GM18873 (cell line): ENCODE data around the gene PRRT2.

Source experiments
- ATAC-seq: cut with Tn5 transposase; IDR thresholded peaks from one replicate; pipeline ENCODE4 v1.9.1; 2021; ENCODE audit warnings: mild to moderate bottlenecking, moderate library complexity, moderate number of reproducible peaks; ENCODE audit not compliant: unreplicated experiment, low FRiP score

Gene PRRT2

DNA sequence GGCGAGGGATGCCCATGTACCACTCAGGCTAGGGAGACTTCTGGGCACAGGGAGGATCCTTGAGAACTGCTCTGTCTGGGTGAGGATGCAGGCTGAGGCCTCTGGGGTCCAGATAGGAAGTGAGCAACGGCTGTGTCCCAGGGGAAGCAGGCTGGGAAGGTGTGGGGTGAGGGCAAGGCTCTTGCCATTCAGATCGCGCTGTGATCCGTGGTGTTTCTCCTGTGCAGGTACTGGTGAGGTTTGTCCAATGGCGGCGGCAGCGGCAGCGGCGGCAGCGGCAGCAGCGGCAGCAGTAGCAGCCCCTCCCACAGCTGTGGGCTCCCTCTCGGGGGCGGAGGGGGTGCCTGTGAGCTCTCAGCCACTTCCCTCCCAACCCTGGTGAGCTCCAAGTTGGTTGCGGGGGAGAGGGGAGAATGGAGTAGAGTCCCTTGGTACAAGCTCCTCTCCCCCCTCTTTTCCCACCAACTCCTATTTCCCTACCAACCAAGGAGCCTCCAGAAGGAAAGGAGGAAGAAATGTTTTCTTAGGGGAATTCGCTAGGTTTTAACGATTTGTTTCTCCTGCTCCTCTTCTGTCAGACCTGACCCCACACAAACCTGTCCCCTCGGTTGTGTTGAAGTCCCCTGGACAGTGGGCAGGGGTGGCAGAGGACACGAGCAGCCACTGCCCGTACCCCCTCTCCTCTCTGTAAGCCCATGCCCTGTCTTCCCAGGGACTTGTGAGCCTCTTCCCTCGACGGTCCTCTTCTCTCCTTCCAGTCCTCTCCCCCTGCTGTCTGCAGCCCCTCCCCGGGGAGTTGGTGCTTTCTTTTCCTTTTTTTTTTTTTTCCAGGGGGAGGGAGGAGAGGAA lies 1.9 kb upstream of the PRRT2 start:
- ATAC-seq, result no peak

GRCh38 chr16:29810699-29811169 lies 1.3 kb upstream of the PRRT2 start:
- no peak for ATAC-seq

- peak; percentile 28 for ATAC-seq
These were observed 660 bp upstream of the PRRT2 start for GRCh38 chr16:29811170-29811895.

GRCh38 chr16:29812754-29813643 lies 1.0 kb downstream of the PRRT2 start:
- ATAC-seq, result no peak

DNA sequence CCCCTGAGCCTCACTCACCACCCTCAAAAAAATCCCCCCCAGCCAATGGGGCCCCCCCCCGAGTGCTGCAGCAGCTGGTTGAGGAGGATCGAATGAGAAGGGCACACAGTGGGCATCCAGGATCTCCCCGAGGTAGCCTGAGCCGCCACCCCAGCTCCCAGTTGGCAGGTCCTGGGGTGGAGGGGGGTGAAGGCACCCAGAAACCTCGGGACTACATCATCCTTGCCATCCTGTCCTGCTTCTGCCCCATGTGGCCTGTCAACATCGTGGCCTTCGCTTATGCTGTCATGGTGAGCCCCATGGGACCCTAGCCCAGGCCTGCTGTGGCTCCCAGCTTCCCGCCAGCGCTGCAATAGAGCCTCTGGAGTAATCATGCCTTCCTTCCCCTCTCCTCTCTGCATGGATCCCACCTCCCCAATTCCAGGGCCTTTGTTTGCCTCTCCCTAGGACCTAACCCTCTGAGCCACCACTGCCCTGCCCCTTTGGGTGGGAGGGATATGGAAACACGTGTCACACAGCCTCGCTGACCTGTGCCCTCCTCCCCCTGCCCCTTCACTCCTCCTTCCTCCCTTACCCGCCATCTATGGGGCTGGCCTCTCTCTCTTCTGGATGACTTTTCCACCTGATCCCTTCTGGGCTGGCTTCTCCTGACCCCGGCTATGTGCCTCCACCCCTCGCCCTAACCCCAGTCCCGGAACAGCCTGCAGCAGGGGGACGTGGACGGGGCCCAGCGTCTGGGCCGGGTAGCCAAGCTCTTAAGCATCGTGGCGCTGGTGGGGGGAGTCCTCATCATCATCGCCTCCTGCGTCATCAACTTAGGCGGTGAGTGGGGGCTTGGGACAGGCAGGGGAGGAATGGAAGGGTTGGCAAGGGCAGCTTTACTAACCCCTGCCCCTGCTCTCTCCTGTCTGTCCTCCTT lies 1.9 kb downstream of the PRRT2 start:
- ATAC-seq, result no peak

- no peak for ATAC-seq
These were observed 2.6 kb downstream of the PRRT2 start for GRCh38 chr16:29814592-29814991.

DNA sequence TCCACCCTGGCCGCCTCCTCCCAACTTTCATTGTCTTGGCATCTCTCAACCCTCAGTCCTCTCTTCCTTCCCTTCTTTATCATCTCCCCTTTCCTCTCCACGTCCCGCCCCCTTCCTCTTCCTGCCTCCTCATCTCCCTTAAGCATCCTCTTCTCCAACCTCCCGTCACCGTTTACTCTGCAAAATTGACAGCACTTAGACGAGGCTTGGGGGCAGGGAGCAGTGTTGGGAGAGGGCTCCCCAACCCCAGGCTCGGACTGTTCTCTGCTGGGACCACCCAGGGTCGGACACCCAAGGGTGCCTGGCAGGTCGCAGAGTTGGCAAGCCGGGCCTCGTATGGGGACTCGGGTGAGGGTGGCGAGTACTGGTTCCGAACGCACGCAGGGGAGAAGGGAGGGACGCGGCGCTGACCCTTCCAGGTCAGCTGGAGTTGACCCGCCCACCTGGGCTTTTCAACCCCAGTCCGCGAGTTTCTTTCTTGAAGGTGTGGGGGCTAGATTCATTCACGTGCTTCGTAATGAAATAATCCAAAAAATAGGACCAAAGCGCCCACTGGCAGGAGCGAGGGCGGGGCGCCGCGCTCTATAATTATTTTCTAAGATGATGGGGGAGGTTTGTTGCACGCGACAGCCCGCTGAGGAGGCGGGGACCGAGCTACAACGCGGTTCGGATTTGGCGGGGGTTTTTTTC lies 3.2 kb downstream of the PRRT2 start:
- no peak for ATAC-seq

GRCh38 chr16:29815793-29816693 lies 4.0 kb downstream of the PRRT2 start, which contains the start of gene PAGR1:
TSS of gene PAGR1 (plus strand) at chr16:29816152. CDS start at chr16:29816526, 374 bp downstream.
- ATAC-seq, result peak; percentile 66

DNA sequence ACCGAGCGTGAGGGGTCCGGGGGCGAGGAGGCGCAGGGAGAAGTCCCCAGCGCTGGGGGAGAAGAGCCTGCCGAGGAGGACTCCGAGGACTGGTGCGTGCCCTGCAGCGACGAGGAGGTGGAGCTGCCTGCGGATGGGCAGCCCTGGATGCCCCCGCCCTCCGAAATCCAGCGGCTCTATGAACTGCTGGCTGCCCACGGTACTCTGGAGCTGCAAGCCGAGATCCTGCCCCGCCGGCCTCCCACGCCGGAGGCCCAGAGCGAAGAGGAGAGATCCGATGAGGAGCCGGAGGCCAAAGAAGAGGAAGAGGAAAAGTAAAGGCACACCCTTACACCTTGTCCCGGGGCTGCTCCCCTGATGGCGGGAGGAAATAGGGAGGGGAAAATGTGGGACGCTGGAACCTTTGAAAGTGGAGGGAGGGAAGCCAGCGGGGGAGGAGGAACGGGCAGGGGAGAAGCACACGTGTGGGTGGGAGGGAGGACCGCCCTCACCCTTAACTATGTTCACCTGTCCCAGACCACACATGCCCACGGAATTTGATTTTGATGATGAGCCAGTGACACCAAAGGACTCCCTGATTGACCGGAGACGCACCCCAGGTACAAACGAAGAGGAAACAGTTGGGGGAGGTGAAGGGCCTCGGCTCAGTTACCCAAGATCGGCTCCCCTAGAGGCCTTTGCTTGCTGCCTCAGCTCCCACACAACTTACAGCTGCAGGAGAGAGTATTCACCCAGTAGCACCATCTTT lies 4.9 kb downstream of the PRRT2 start:
- no peak for ATAC-seq

- no peak for ATAC-seq
These were observed 6.1 kb downstream of the PRRT2 start for GRCh38 chr16:29818082-29818481.

DNA sequence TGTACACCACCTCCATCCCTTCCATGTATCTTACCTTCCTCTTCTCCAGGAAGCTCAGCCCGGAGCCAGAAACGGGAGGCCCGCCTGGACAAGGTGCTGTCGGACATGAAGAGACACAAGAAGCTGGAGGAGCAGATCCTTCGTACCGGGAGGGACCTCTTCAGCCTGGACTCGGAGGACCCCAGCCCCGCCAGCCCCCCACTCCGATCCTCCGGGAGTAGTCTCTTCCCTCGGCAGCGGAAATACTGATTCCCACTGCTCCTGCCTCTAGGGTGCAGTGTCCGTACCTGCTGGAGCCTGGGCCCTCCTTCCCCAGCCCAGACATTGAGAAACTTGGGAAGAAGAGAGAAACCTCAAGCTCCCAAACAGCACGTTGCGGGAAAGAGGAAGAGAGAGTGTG lies 7.5 kb downstream of the PRRT2 start:
- ATAC-seq, result no peak

- ATAC-seq, result no peak
These were observed 8.3 kb downstream of the PRRT2 start, which contains the start of gene MVP for GRCh38 chr16:29820271-29820701. TSS of gene MVP (plus strand) at chr16:29820462. CDS start at chr16:29830550, 10,088 bp downstream.

DNA sequence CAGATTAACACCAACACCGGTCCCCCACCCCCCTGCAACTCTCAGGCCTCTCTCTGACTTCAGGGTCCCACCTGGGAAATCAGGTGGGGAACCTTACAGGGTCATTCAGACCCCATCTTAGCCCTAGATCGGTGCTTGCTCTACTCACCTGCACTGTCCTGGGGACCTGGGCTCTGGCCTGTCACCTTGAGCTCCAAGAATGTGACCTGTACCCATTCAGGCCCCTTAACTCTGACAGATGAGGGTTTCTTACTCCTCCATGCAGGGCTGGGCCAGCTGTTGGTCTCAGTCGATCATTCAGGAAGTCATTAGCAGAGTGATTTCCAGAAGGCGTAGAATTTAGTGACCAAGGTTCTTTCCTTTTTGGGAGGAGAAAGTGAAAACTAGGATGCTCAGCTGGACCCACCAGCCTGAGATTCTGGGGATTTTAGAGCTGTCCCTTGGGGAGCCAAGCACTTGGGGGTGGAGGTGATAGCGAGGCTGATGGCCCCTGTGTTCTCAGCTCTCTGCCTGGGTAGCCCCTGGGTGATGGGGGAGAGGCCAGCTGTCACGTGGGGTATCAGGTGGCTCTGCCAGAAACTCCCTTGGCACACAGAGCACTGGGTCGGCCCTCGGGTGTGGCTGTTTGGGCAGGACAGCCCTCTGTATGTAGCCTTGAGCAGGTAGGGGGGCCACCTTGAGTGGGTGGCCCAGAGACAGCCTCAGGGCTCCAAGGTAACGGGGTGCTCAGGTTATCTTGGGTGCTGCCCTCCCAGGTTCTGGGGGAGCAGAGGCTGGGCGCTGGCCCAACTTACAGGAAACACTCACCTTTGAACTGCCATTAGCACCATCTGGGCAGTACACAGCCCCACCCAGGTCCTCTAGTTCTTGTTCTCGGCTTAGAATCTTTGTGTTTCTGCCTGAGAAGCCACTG lies 9.0 kb downstream of the PRRT2 start:
- peak; percentile 38 for ATAC-seq

- no peak for ATAC-seq
These were observed 9.7 kb downstream of the PRRT2 start for GRCh38 chr16:29821643-29822115.

DNA sequence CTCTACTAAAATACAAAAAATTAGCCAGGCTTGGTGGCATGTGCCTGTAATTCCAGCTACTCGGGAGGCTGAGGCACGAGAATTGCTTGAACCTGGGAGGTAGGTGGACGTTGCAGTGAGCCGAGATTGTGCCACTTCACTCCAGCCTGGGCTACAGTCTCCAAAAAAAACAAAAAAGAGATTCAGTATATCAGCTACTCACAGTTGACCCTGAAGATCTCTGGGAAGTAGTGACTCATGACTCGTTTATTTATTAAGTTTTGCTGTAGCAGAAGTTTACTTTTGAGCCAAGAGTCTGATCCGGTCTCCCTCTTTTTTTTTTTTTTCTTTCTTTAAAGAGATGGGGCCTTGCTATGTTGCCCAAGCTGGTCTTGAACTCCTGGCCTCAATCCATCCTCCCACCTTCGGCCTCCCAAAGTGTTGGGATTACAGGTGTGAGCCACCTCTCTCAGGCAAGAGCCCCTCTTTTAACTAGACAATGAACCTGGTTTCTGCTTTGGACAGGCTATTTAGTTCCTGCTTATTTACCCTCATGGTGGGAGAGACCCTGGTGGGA lies 12.7 kb downstream of the PRRT2 start:
- no peak for ATAC-seq
